KMS-11 (cell line): Measurements from ENCODE around the gene HADH.
"Not testable (repeated sequence)": the region's sequence is repeated elsewhere in the genome, so short reads cannot be mapped to it uniquely, and the experiment has no call there.

Experiments
- H2AFZ ChIP-seq: fragments of 200-600 bp; sonication (generic); 2 replicates; pipeline ENCODE4 v1.6.1; 2016; ENCODE audit warnings: antibody characterized with exemption, mixed run types, low read depth
- H3K27ac ChIP-seq: fragments of 200-600 bp; sonication (generic); 2 replicates; pipeline ENCODE4 v1.6.1; 2016; ENCODE audit warnings: mild to moderate bottlenecking, mixed run types
- H3K27me3 ChIP-seq: fragments of 200-600 bp; sonication (generic); 2 replicates; pipeline ENCODE4 v1.6.1; 2017; ENCODE audit warnings: mild to moderate bottlenecking, low read depth, mixed run types, moderate library complexity; ENCODE audit not compliant: insufficient read depth
- H3K36me3 ChIP-seq: fragments of 200-600 bp; sonication (generic); 2 replicates; pipeline ENCODE4 v1.6.1; 2017; ENCODE audit warnings: mild to moderate bottlenecking, mixed run types; ENCODE audit not compliant: insufficient read depth
- H3K4me1 ChIP-seq: fragments of 200-600 bp; sonication (generic); 2 replicates; pipeline ENCODE4 v1.6.1; 2016; ENCODE audit warnings: mild to moderate bottlenecking, low read depth, mixed run types; ENCODE audit not compliant: poor library complexity, severe bottlenecking
- H3K4me2 ChIP-seq: fragments of 200-600 bp; sonication (generic); 2 replicates; pipeline ENCODE4 v1.7.0; 2016; ENCODE audit warnings: mild to moderate bottlenecking, mixed run types
- H3K4me3 ChIP-seq: fragments of 200-600 bp; sonication (generic); IDR thresholded peaks from 2 replicates; pipeline ENCODE4 v1.6.1; 2017; ENCODE audit warnings: low read depth, low read length, mixed read lengths; ENCODE audit not compliant: insufficient read depth
- H3K79me2 ChIP-seq: fragments of 200-600 bp; sonication (generic); 2 replicates; pipeline ENCODE4 v1.6.1; 2016; ENCODE audit warnings: low read depth, mixed run types; ENCODE audit not compliant: insufficient read depth
- H3K9ac ChIP-seq: fragments of 200-600 bp; sonication (generic); 2 replicates; pipeline ENCODE4 v1.6.1; 2016; ENCODE audit warnings: mild to moderate bottlenecking, mixed run types
- H4K20me1 ChIP-seq: fragments of 200-600 bp; sonication (generic); 2 replicates; pipeline ENCODE4 v1.6.1; 2016; ENCODE audit warnings: mild to moderate bottlenecking, mixed run types; ENCODE audit not compliant: insufficient read depth
- CTCF ChIP-seq: fragments of 200-600 bp; sonication (generic); conservative IDR thresholded peaks from 2 replicates; pipeline ENCODE4 v1.6.1; 2017; ENCODE audit warnings: low read depth, mild to moderate bottlenecking, antibody characterized with exemption, low read length, moderate library complexity, mixed read lengths

HADH gene

GRCh38 chr4:107956011-107956410, 33.7 kb upstream of the HADH start:
- H3K36me3 ChIP-seq = no peaks in the 10 kb centered on the region
- no peak overlapping the region for H3K9ac ChIP-seq
- H4K20me1 ChIP-seq = no peaks in the 10 kb centered on the region
- no peak overlapping the region for H3K4me3 ChIP-seq
- H3K27me3 ChIP-seq = no peaks in the 10 kb centered on the region
- H3K4me1 ChIP-seq = no peaks in the 10 kb centered on the region
- no peak overlapping the region for H2AFZ ChIP-seq
- no peak overlapping the region for H3K27ac ChIP-seq
- H3K4me2 ChIP-seq = no peak overlapping the region
- no peaks in the 10 kb centered on the region for H3K79me2 ChIP-seq
- TF ChIP-seq CTCF = no peak

- H2AFZ ChIP-seq = no peak overlapping the region
- no peaks in the 10 kb centered on the region for H3K36me3 ChIP-seq
- H3K4me1 ChIP-seq = no peaks in the 10 kb centered on the region
- H3K27me3 ChIP-seq = no peaks in the 10 kb centered on the region
- H3K79me2 ChIP-seq = no peaks in the 10 kb centered on the region
- H3K9ac ChIP-seq = no peak overlapping the region
- no peak overlapping the region for H3K27ac ChIP-seq
- no peak for TF ChIP-seq CTCF
- H4K20me1 ChIP-seq = no peaks in the 10 kb centered on the region
- no peak overlapping the region for H3K4me3 ChIP-seq
- no peak overlapping the region for H3K4me2 ChIP-seq
These were observed 22.8 kb upstream of the HADH start for GRCh38 chr4:107966903-107967302.

- not testable (repeated sequence) for H3K79me2 ChIP-seq, H2AFZ ChIP-seq, H3K9ac ChIP-seq, H3K4me1 ChIP-seq, H3K4me2 ChIP-seq, H3K36me3 ChIP-seq, H3K27me3 ChIP-seq, H3K27ac ChIP-seq, H3K4me3 ChIP-seq, H4K20me1 ChIP-seq
These were observed 22.2 kb upstream of the HADH start for GRCh38 chr4:107967519-107967918.

GRCh38 chr4:107967921-107968320, 21.8 kb upstream of the HADH start:
- not testable (repeated sequence) for H3K36me3 ChIP-seq, H3K9ac ChIP-seq, H3K27me3 ChIP-seq, H3K27ac ChIP-seq, H3K4me2 ChIP-seq, H3K4me3 ChIP-seq, H3K4me1 ChIP-seq, H3K79me2 ChIP-seq, H2AFZ ChIP-seq, H4K20me1 ChIP-seq

- no peak overlapping the region for H3K27ac ChIP-seq
- no peaks in the 10 kb centered on the region for H3K79me2 ChIP-seq
- no peaks in the 10 kb centered on the region for H3K36me3 ChIP-seq
- no peak overlapping the region for H3K9ac ChIP-seq
- no peaks in the 10 kb centered on the region for H3K27me3 ChIP-seq
- H4K20me1 ChIP-seq = no peaks in the 10 kb centered on the region
- H3K4me3 ChIP-seq = no peak overlapping the region
- no peak overlapping the region for H3K4me2 ChIP-seq
- H3K4me1 ChIP-seq = no peaks in the 10 kb centered on the region
- no peak overlapping the region for H2AFZ ChIP-seq
- TF ChIP-seq CTCF = no peak
These were observed 19.5 kb upstream of the HADH start for GRCh38 chr4:107970063-107970798.
